Testis (tissue), 3 donors: ENCODE measurements around the gene SHROOM3. TPM values are rescaled to one million over a fixed set of nuclear protein-coding genes. Genes with fewer than 3 reads are reported as not detected.

Experiments used
- DNase-seq: peaks from one replicate; pipeline ENCODE4 v3.0.0-alpha.2; 2019
- H3K27ac ChIP-seq, 2 donors: fragments of 200-600 bp; sonication (generic); one replicate each; pipeline ENCODE4 v1.5.1; 2019
- H3K27me3 ChIP-seq: fragments of 200-600 bp; sonication (generic); one replicate; pipeline ENCODE4 v1.5.1; 2019
- H3K36me3 ChIP-seq: fragments of 200-600 bp; sonication (generic); one replicate; pipeline ENCODE4 v1.5.1; 2017; ENCODE audit warnings: low read depth; ENCODE audit errors: missing control alignments
- H3K4me1 ChIP-seq: fragments of 200-600 bp; sonication (generic); one replicate; pipeline ENCODE4 v1.5.1; 2019
- H3K4me3 ChIP-seq, 2 donors: fragments of 200-600 bp; sonication (generic); one replicate each; pipeline ENCODE4 v1.5.1; 2017 to 2019
- H3K9me3 ChIP-seq: fragments of 200-600 bp; sonication (generic); one replicate; pipeline ENCODE4 v1.5.1; 2017
- POLR2A ChIP-seq: fragments of 450-650 bp; IDR thresholded peaks from one replicate; pipeline ENCODE4 v1.6.1; 2017; ENCODE audit warnings: antibody characterized with exemption, mild to moderate bottlenecking, moderate library complexity
- WGBS, 2 donors: methylation state at CpG; one replicate each; pipeline ENCODE4 v1.1.5; 2018; 5-methylcytosine and 5-hydroxymethylcytosine counted together
- intact Hi-C: fragments of 100-400 bp; cut with DNase I; formaldehyde crosslinking; loops from one replicate; pipeline ENCODE4 v1.15.1; 2023; ENCODE audit warnings: low total_unique reads
- polyA plus RNA-seq: library from polyadenylated mRNA; stranded (reverse); fragments of 350-450 nt; fragmentation: Illumina TruSeq; extraction: RNeasy Lipid Tissue Mini Kit (QIAGEN cat#74804); gene quantifications from one replicate; pipeline ENCODE4 v1.2.3, GENCODE V29; 2014; ENCODE audit warnings: low read depth, low replicate concordance; ENCODE audit not compliant: insufficient read depth
- total RNA-seq, 2 donors: library from RNA; depleted of rRNA; stranded (reverse); fragments of >200 nt; gene quantifications; one replicate each; pipeline ENCODE4 v1.2.3, GENCODE V29; 2016
- TF ChIP-seq, protein P1 (sequence below), 3 experiments: fragments of 450-650 bp in 2 of 3; fragments of 200-600 bp in 1 of 3; sonication (generic) in 1 of 3; IDR thresholded peaks; one replicate each; pipeline ENCODE4 v1.5.1; 2016 to 2019; ENCODE audit warnings: antibody characterized with exemption in 3 of 3, mild to moderate bottlenecking in 2 of 3, moderate library complexity in 1 of 3

Gene SHROOM3
- total and polyA plus RNA-seq, 3 donors from 2014 or later = 3.9 to 7.2 (median 6.4) TPM

DNA sequence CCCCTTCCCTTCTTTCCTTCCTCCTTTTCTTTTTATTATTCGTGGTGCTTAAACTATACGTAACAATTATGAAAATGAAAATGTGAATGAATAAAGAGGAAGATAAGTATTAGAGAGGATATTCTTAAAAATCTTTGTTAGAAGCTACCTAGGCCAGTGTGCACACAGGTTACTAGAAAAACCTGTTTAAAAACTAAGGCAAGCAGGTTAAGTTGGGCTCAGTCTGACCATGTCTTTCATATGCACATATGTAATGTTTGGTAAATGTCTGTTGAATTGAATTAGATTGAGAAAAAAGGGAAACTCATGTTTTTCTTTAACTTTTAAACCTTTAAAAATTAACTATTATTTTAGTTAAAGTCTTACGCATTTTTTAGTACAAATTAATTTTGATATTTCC is 7.8 kb downstream of the SHROOM3 start:
- Histone ChIP-seq H3K9me3 (no peaks in the 10 kb centered on the region), H3K27ac (no peak overlapping the region)

DNA sequence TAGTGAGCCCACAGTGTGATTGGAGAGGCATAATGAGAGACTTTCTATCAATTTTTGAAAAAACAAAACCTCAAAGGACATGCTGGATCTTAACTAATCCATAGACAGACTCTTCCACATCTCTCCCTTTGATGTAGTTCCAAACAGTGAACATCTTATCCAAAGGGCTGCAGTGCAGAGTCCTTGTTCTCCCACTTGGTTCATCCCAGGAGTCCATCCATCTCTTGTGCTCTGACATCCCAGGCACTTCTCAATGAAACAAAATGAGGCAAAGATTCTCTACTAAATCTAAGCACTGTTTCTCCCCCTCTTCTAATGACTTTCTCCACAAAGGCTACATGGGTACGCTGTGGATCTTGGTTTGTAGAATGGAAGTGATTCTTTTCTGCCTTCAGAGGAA is 8.3 kb downstream of the SHROOM3 start:
- no peak overlapping the region for H3K4me3 ChIP-seq
- no peak overlapping the region for H3K27ac ChIP-seq
- H3K36me3 ChIP-seq = no peaks in the 10 kb centered on the region
- no peak for DNase-seq
- H3K9me3 ChIP-seq = no peaks in the 10 kb centered on the region
- H3K4me1 ChIP-seq = no peaks in the 10 kb centered on the region
- H3K27me3 ChIP-seq = no peaks in the 10 kb centered on the region
- WGBS, 2 donors = 37 to 46% methylated on average over 1 of the region's 1 CpG
- no peak for TF ChIP-seq POLR2A
- TF ChIP-seq, protein P1, sequence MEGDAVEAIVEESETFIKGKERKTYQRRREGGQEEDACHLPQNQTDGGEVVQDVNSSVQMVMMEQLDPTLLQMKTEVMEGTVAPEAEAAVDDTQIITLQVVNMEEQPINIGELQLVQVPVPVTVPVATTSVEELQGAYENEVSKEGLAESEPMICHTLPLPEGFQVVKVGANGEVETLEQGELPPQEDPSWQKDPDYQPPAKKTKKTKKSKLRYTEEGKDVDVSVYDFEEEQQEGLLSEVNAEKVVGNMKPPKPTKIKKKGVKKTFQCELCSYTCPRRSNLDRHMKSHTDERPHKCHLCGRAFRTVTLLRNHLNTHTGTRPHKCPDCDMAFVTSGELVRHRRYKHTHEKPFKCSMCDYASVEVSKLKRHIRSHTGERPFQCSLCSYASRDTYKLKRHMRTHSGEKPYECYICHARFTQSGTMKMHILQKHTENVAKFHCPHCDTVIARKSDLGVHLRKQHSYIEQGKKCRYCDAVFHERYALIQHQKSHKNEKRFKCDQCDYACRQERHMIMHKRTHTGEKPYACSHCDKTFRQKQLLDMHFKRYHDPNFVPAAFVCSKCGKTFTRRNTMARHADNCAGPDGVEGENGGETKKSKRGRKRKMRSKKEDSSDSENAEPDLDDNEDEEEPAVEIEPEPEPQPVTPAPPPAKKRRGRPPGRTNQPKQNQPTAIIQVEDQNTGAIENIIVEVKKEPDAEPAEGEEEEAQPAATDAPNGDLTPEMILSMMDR (IDR thresholded peaks at IDR 0.05) = no peak
- intact Hi-C loops = no loop called here

More for the DNA sequence above, 7.8 kb downstream of the SHROOM3 start:
- intact Hi-C loops = no loop called here
- no peaks in the 10 kb centered on the region for H3K27me3 ChIP-seq
- H3K4me1 ChIP-seq = no peaks in the 10 kb centered on the region
- no peak for DNase-seq
- H3K4me3 ChIP-seq = no peak overlapping the region
- WGBS, 2 donors = 84 to 85% methylated on average over 3 of the region's 3 CpGs
- TF ChIP-seq, protein P1 (IDR thresholded peaks at IDR 0.05) = no peak
- TF ChIP-seq POLR2A = no peak
- H3K36me3 ChIP-seq = no peaks in the 10 kb centered on the region

DNA sequence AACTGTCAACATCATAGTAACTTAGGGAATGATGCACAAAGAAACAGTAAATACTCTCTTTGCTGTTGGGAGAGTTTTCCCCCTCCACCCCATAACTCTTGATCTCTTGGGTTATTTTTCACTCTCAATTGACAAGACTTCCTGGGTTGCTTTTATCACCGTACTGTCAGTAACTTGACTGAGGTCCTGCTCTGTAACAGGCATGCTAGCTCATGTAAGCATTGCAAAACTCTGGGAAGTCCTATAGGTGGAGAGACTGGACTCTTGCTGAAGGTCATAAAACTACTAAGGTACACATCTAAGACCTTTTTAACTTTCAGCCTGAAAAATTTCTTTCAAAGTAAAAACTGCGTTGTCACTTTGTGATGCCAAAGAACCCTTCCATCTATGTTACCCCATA is 10.9 kb downstream of the SHROOM3 start:
- H3K27ac ChIP-seq = no peak overlapping the region
- intact Hi-C loops = no loop called here
- no peaks in the 10 kb centered on the region for H3K27me3 ChIP-seq
- TF ChIP-seq, protein P1 (IDR thresholded peaks at IDR 0.05) = no peak
- no peak for TF ChIP-seq POLR2A
- 96% methylated on average over 2 of the region's 2 CpGs for WGBS, 2 donors
- H3K4me1 ChIP-seq = no peaks in the 10 kb centered on the region
- H3K4me3 ChIP-seq = no peak overlapping the region
- no peak for DNase-seq
- no peaks in the 10 kb centered on the region for H3K9me3 ChIP-seq
- no peaks in the 10 kb centered on the region for H3K36me3 ChIP-seq

DNA sequence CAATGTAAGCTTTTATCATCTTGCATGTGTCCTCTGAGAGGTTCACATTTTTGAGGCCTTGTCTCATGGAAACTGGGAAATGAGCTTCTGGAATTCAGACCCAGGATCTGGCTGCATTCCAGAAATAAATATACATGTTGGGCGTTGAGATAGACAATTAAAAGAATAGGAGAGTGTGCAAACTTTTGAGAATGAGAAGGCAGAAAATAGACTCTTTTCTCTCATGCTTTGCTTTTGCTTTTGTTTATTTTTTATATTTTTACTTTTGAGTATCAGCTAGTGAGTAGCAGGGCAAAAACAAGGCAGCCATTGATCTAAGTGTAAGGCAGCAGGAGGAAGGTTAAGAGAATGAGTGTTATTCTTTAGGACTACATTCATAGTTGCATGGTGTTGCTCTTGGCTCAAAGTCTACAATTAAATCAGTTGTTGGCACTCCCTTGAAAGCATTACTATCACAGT is 12.4 kb downstream of the SHROOM3 start:
- Histone ChIP-seq H3K4me3 (no peak overlapping the region), H3K27me3 (no peaks in the 10 kb centered on the region), H3K9me3 (no peaks in the 10 kb centered on the region), H3K4me1 (no peaks in the 10 kb centered on the region), H3K27ac (no peak overlapping the region), H3K36me3 (no peaks in the 10 kb centered on the region)
- WGBS, 2 donors = 40 to 62% methylated on average over 1 of the region's 1 CpG
- intact Hi-C loops = no loop called here
- no peak for DNase-seq
- TF ChIP-seq, protein P1 (IDR thresholded peaks at IDR 0.05) = no peak
- no peak for TF ChIP-seq POLR2A

DNA sequence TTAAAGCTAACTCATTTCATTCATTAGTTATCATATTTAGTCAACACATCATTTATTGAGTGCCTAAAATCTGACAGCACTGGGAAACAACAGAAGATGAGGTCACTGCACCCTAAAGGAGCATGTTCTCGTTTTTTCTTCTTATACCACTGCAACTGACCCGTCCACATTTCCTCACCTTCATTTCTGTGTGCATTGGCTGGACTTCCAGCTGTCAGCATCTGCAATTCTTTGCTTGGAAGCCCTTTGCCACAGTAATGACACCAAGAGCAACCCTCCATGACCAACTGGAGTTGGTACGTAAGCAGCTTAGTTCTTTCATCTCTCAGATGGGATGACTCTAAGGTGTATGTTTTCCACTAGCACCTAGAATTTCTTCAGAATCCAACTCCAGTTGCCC is 13.2 kb downstream of the SHROOM3 start:
- intact Hi-C loops = no loop called here
- no peak for DNase-seq
- Histone ChIP-seq H3K36me3 (no peaks in the 10 kb centered on the region), H3K27me3 (no peaks in the 10 kb centered on the region), H3K9me3 (no peaks in the 10 kb centered on the region), H3K27ac (no peak overlapping the region), H3K4me3 (no peak overlapping the region), H3K4me1 (no peaks in the 10 kb centered on the region)
- WGBS, 2 donors = 90 to 91% methylated on average over 3 of the region's 3 CpGs
- TF ChIP-seq POLR2A = no peak
- TF ChIP-seq, protein P1 (IDR thresholded peaks at IDR 0.05) = no peak
